Measurements from ENCODE around the gene SLC26A4. TPM values are rescaled to one million over a fixed set of nuclear protein-coding genes. Genes with fewer than 3 reads are reported as not detected.

Gene SLC26A4
- total RNA-seq, 2 donors from 2014 or later = 0.42 TPM; not detected in 1

- H3K9ac ChIP-seq (ENCODE audit: extremely low read depth, low read length, poor library complexity, severe bottlenecking) = no peak overlapping the region
- 95 to 100% methylated on average over 2 to 3 of the region's 3 CpGs for WGBS, 2 experiments (ENCODE audit: insufficient coverage in 1 of 2, insufficient read length in 1 of 2)
- H3K27ac ChIP-seq (ENCODE audit: low read depth, low read length) = no peak overlapping the region
- Mint-ChIP-seq H3K27ac (no peak overlapping the region), H3K27me3 (ENCODE audit: insufficient read depth) (peaks cover 3% of the 10 kb centered on the region), H3K9me3 (no peaks in the 10 kb centered on the region), H3K4me1 (peaks cover 12% of the 10 kb centered on the region), H3K36me3 (ENCODE audit: low read depth) (no peaks in the 10 kb centered on the region), H3K4me3 (no peak overlapping the region)
- H3K9me3 ChIP-seq (ENCODE audit: control insufficient read depth, low read length) = no peaks in the 10 kb centered on the region
- TF ChIP-seq CTCF (conservative IDR thresholded peaks at IDR 0.05) = no peak
- H3K4me3 ChIP-seq (ENCODE audit: low read length) = no peak overlapping the region
- no peak for DNase-seq
- H3K27me3 ChIP-seq (ENCODE audit: control insufficient read depth, insufficient read depth, low read length, poor library complexity, severe bottlenecking) = no peaks in the 10 kb centered on the region
- no peaks in the 10 kb centered on the region for H3K36me3 ChIP-seq (ENCODE audit: control insufficient read depth, insufficient read depth, low read length)
- no peaks in the 10 kb centered on the region for H3K4me1 ChIP-seq (ENCODE audit: control insufficient read depth, insufficient read depth, low read length)
Measured at GRCh38 chr7:107691716-107692115, 31.1 kb downstream of the SLC26A4 start.

- no peaks in the 10 kb centered on the region for H3K36me3 Mint-ChIP-seq (ENCODE audit: low read depth)
- no peak overlapping the region for H3K4me3 Mint-ChIP-seq
- no peak for TF ChIP-seq CTCF (conservative IDR thresholded peaks at IDR 0.05)
- no peak overlapping the region for H3K4me3 ChIP-seq (ENCODE audit: low read length)
- no peak overlapping the region for H3K27ac ChIP-seq (ENCODE audit: low read depth, low read length)
- H3K4me1 ChIP-seq (ENCODE audit: control insufficient read depth, insufficient read depth, low read length) = no peaks in the 10 kb centered on the region
- 80% methylated on average over 1 of the region's 1 CpG; no CpG with 5 or more reads in 1 of the 2 experiments for WGBS, 2 experiments (ENCODE audit: insufficient coverage in 1 of 2, insufficient read length in 1 of 2)
- DNase-seq = no peak
- H3K4me1 Mint-ChIP-seq = peaks cover 12% of the 10 kb centered on the region
- no peaks in the 10 kb centered on the region for H3K27me3 Mint-ChIP-seq (ENCODE audit: insufficient read depth)
- H3K9ac ChIP-seq (ENCODE audit: extremely low read depth, low read length, poor library complexity, severe bottlenecking) = no peak overlapping the region
- no peak overlapping the region for H3K27ac Mint-ChIP-seq
- no peaks in the 10 kb centered on the region for H3K9me3 Mint-ChIP-seq
- no peaks in the 10 kb centered on the region for H3K36me3 ChIP-seq (ENCODE audit: control insufficient read depth, insufficient read depth, low read length)
- H3K27me3 ChIP-seq (ENCODE audit: control insufficient read depth, insufficient read depth, low read length, poor library complexity, severe bottlenecking) = no peaks in the 10 kb centered on the region
- H3K9me3 ChIP-seq (ENCODE audit: control insufficient read depth, low read length) = no peaks in the 10 kb centered on the region
Measured at GRCh38 chr7:107692501-107692900, 31.9 kb downstream of the SLC26A4 start.

- H3K27ac Mint-ChIP-seq = no peak overlapping the region
- no peaks in the 10 kb centered on the region for H3K36me3 Mint-ChIP-seq (ENCODE audit: low read depth)
- peaks cover 12% of the 10 kb centered on the region for H3K4me1 Mint-ChIP-seq
- H3K27me3 ChIP-seq (ENCODE audit: control insufficient read depth, insufficient read depth, low read length, poor library complexity, severe bottlenecking) = no peaks in the 10 kb centered on the region
- no peak overlapping the region for H3K4me3 Mint-ChIP-seq
- no peaks in the 10 kb centered on the region for H3K9me3 Mint-ChIP-seq
- H3K36me3 ChIP-seq (ENCODE audit: control insufficient read depth, insufficient read depth, low read length) = no peaks in the 10 kb centered on the region
- no peak for TF ChIP-seq CTCF (conservative IDR thresholded peaks at IDR 0.05)
- 71 to 78% methylated on average over 3 to 4 of the region's 4 CpGs for WGBS, 2 experiments (ENCODE audit: insufficient coverage in 1 of 2, insufficient read length in 1 of 2)
- H3K9me3 ChIP-seq (ENCODE audit: control insufficient read depth, low read length) = no peaks in the 10 kb centered on the region
- no peaks in the 10 kb centered on the region for H3K4me1 ChIP-seq (ENCODE audit: control insufficient read depth, insufficient read depth, low read length)
- no peak overlapping the region for H3K4me3 ChIP-seq (ENCODE audit: low read length)
- no peak overlapping the region for H3K9ac ChIP-seq (ENCODE audit: extremely low read depth, low read length, poor library complexity, severe bottlenecking)
- H3K27ac ChIP-seq (ENCODE audit: low read depth, low read length) = no peak overlapping the region
- DNase-seq = no peak
- no peaks in the 10 kb centered on the region for H3K27me3 Mint-ChIP-seq (ENCODE audit: insufficient read depth)
Measured at GRCh38 chr7:107693396-107693795, 32.8 kb downstream of the SLC26A4 start.
